ENCODE data around the gene RND3. TPM values are rescaled to one million over a fixed set of nuclear protein-coding genes. Genes with fewer than 3 reads are reported as not detected.

The RND3 gene
- total RNA-seq, 2 experiments from 2014 or later = not detected

DNA sequence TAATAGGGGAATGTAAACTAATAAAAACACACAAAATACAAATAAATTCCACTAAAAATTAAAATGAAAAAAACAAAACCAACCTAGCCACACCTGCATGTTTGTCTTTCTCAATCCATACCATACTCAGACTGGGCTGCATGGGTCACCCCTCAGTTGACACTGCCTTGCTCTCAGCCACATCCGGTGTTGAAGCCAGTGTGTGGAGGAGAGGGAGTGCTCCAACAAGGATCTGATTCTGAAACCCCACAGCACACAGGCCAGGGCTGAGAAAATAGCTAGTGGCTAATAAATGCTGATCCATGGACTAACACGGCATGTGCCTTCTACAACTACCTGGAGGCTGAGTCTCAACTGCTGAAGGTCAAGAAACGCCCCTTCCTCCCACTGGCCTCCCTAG is 13.7 kb downstream of the RND3 start:
- no peaks in the 10 kb centered on the region for H3K4me1 Mint-ChIP-seq
- peaks cover 6% of the 10 kb centered on the region for H3K27me3 Mint-ChIP-seq
- H3K27ac Mint-ChIP-seq = no peak overlapping the region
- no peaks in the 10 kb centered on the region for H3K9me3 Mint-ChIP-seq
- no peak overlapping the region for H3K4me3 Mint-ChIP-seq
- no peak for DNase-seq
- no peaks in the 10 kb centered on the region for H3K36me3 Mint-ChIP-seq

DNA sequence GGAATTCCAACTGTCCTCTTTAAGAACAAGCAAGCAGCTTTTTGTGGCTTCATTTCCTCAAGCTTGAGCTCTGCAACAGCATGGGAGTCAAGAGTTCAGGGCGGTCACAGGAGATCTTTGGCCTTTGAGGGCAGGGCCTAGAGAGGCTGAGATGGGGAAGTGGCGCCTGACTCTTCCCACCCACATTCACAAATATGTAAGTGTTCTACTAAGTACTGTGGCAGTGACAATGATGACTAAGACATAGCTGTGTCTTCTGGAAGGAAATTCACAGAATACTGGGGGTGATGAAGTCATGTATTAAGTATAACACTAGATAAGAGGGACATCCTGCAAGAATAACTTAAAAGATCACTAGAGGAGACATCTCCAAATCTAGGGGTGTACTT is 15.0 kb downstream of the RND3 start:
- Mint-ChIP-seq H3K27ac (no peak overlapping the region), H3K36me3 (no peaks in the 10 kb centered on the region), H3K4me3 (no peak overlapping the region), H3K4me1 (no peaks in the 10 kb centered on the region), H3K27me3 (peaks cover 6% of the 10 kb centered on the region), H3K9me3 (no peaks in the 10 kb centered on the region)
- no peak for DNase-seq

DNA sequence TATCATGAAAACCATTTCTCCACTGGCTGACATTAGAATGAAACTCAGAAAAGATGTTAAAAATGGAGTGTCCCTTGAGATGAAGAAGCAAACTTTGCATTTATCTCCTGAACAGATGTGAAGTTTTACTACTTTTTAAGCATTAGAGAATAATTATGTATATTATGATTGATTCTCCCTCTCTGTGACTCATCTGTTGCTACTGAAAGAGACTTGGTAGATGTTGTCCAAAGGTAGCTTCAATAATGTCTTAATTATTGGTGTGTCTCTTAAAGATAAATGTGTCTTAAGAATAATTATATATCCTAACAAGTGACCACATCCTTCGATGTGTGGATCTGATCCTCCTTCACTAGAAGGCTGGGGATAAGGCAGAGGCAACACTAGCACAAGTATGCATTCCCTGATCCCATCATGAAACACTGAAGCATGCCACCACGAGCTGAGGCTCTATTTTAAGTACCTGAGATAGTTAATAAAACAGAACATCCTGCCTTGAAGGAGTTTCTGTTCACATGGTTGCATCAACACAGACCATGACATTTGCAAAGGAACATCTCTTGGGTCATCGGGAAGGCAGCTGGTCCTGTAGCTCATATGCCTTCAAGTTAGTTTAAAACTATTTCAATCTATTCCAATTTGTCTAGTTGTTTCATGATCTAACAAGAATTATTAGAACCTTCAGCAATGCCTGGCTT is 15.5 kb downstream of the RND3 start:
- H3K9me3 Mint-ChIP-seq = no peaks in the 10 kb centered on the region
- no peaks in the 10 kb centered on the region for H3K36me3 Mint-ChIP-seq
- no peak for DNase-seq
- no peak overlapping the region for H3K4me3 Mint-ChIP-seq
- H3K27ac Mint-ChIP-seq = no peak overlapping the region
- H3K4me1 Mint-ChIP-seq = no peaks in the 10 kb centered on the region
- H3K27me3 Mint-ChIP-seq = peaks cover 6% of the 10 kb centered on the region

DNA sequence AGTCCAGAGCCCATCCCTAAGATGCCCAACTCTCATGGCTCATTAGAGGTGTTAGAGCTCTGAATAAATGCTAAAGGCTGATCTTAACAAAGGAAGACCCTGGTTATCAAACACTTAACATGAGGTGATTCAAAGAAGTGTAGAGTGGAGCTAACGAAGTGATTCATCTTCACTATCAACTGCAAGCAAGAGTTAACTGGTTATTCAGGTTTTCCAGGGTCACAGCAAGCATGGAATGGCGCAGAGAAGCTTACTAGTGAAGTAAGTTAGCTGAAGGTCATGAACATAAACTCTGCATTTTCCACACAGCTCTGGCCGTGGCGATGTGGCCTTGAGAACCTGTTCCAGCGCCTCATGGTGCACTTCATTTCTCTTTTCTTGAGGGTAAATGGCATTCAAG is 17.0 kb downstream of the RND3 start:
- Mint-ChIP-seq H3K36me3 (no peaks in the 10 kb centered on the region), H3K4me3 (no peak overlapping the region), H3K9me3 (no peaks in the 10 kb centered on the region), H3K4me1 (no peaks in the 10 kb centered on the region), H3K27me3 (peaks cover 6% of the 10 kb centered on the region), H3K27ac (no peak overlapping the region)
- no peak for DNase-seq

DNA sequence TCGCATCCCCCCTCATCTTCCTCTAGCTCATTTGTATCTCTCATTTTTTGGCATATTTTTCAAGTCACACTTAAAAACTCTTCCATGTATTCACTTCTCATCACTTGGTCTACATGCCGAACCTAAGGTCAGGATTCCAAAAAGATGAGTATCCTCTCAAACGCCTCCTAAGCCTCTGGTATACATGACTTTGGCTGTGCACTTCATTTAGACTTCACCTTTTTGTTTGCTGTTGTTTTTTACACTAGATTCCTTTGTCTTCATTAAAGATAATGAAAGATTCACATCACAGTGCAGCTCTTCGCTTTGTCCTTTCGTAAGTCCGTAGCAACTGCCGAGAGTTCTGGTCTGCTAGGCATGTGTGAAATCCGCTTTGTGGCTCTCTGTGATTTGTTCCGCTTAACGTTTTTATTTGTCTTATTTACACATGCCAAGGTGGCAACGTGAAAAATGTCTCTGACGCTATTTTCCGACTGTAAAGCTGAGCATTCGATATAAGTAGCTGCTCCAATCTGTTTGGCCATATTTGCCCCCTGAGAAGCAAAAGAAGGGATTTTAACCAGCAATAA is 17.7 kb downstream of the RND3 start:
- H3K4me1 Mint-ChIP-seq = no peaks in the 10 kb centered on the region
- H3K36me3 Mint-ChIP-seq = no peaks in the 10 kb centered on the region
- peaks cover 6% of the 10 kb centered on the region for H3K27me3 Mint-ChIP-seq
- H3K9me3 Mint-ChIP-seq = no peaks in the 10 kb centered on the region
- DNase-seq = no peak
- H3K27ac Mint-ChIP-seq = no peak overlapping the region
- H3K4me3 Mint-ChIP-seq = no peak overlapping the region

DNA sequence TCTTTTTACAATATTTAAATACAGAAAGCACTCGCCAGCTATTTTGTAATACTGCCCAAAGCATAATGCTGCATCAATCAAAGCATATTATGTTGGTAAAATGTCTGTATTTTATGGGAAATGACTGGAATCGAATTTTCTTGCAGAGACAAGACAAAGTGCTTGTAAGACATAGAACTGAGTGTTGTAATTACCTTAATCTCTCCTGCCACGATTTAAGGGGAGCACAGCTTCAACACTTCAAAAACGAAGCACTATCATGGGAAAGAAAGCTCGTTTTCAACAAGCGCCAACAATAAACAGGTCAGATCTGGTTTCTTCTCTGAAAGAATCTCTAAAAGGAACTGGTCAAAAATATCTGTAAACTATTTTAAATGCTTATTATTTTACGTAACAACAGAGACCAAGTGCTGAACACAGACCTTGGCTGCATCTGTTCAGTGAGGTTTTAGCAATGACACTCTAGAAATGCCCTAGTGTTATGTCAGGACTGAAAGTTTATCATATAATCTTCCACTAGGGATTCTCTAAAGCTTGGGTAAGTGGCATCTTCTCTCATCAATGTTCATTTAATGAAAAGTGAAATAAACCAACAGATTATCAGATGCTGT is 19.0 kb downstream of the RND3 start:
- H3K27ac Mint-ChIP-seq = no peak overlapping the region
- no peaks in the 10 kb centered on the region for H3K4me1 Mint-ChIP-seq
- peaks cover 3% of the 10 kb centered on the region for H3K27me3 Mint-ChIP-seq
- no peak overlapping the region for H3K4me3 Mint-ChIP-seq
- no peaks in the 10 kb centered on the region for H3K9me3 Mint-ChIP-seq
- H3K36me3 Mint-ChIP-seq = no peaks in the 10 kb centered on the region
- DNase-seq = no peak

DNA sequence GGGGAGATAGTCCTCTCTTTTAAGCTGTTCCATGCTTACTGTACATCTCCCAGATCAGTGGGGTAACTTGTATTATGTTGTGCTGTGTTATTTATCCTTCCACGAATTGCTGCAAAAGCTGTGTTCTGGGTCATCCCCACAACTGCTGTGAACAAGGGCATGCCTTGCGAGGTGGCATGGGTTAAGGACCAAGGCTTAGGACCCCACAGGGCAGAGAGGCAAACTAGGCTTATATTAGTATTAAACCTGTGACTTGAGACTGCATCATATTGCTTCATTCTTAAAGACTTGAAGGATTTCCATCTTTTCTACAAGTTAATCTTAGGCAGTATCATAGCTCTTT is 19.9 kb downstream of the RND3 start:
- no peak overlapping the region for H3K4me3 Mint-ChIP-seq
- H3K27ac Mint-ChIP-seq = no peak overlapping the region
- H3K4me1 Mint-ChIP-seq = no peaks in the 10 kb centered on the region
- H3K9me3 Mint-ChIP-seq = no peaks in the 10 kb centered on the region
- no peak for DNase-seq
- no peaks in the 10 kb centered on the region for H3K27me3 Mint-ChIP-seq
- no peaks in the 10 kb centered on the region for H3K36me3 Mint-ChIP-seq

DNA sequence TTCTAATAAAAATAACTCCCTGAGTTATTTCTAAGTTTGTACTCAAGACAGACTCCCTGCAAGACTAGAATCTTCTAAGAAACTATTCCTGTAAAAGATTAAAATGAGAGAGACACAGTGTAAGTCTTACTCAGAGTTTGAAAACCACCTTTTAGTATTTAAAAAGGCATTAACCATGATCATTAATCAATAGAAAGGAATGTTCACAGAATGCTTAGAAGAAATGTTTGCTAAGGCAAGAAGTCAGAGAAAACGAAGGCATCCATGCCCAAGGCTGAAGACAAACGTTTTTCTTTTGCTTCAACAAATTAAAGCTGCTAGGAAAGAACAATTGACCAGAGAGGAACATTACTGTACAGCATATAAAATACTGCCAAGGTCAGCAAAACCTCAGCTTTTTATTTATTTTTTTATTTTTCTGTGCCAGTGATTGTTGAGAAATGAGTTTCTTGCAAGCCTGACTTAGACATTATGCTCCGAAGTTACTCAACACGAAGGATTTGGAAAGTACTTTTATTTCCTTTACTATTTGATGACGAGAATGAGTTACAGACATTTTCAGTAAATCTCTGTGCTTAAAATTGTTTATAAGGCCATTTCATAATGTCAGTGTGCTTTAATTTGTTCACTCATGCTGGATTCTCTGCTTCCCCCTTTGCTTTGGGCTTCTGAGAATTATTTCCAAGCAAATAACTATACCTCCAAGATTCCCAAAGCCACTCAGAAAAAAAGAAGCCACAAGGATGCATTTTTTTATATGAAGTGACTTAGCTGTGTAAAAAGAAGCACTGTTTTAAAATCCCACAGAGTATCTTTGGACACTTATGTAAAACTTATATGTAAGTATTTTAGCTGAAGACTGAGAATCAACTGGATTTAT is 20.5 kb downstream of the RND3 start:
- H3K4me3 Mint-ChIP-seq = no peak overlapping the region
- DNase-seq = no peak
- no peaks in the 10 kb centered on the region for H3K36me3 Mint-ChIP-seq
- H3K27me3 Mint-ChIP-seq = no peaks in the 10 kb centered on the region
- H3K9me3 Mint-ChIP-seq = no peaks in the 10 kb centered on the region
- no peak overlapping the region for H3K27ac Mint-ChIP-seq
- no peaks in the 10 kb centered on the region for H3K4me1 Mint-ChIP-seq

DNA sequence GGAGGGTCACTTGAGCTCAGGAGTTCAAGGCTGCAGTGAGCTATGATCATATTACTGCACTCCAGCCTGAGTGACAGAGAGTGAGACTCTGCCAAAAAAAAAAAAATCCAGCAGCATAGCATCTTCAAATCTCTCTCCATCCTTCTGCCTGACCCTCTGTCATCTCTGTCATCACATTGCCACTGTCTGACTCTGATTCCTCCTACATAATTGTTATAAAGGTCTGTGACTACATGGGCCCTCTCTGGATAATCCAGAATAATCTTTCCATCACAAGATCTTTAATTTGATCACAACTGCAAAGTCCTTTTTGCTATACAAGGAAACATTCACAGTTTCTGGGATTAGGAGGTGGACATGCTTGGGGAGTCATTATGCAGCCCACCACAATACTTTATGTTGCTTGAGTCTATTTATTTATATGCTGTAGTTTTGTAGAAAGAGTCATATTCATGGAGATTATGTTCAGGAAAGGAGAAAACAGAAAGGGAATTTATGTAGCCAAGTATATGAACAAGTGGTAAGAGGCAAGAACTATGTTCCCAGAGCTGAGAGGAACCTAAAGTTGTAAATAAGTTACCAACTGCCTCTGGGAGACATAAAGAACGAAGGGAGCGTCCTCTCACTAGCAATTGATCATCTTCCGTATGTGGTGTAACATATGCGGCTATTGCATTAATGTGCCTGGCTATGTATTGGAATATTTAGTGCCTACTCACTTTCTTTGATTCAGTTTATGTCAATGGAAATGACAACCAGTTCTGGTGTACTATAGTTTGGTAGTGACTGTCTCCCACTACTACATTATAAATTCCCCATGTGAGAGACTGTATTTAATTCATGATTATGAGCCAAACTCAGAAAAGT is 21.5 kb downstream of the RND3 start:
- no peaks in the 10 kb centered on the region for H3K9me3 Mint-ChIP-seq
- no peak overlapping the region for H3K4me3 Mint-ChIP-seq
- no peak overlapping the region for H3K27ac Mint-ChIP-seq
- no peaks in the 10 kb centered on the region for H3K36me3 Mint-ChIP-seq
- H3K27me3 Mint-ChIP-seq = no peaks in the 10 kb centered on the region
- no peaks in the 10 kb centered on the region for H3K4me1 Mint-ChIP-seq
- DNase-seq = no peak

DNA sequence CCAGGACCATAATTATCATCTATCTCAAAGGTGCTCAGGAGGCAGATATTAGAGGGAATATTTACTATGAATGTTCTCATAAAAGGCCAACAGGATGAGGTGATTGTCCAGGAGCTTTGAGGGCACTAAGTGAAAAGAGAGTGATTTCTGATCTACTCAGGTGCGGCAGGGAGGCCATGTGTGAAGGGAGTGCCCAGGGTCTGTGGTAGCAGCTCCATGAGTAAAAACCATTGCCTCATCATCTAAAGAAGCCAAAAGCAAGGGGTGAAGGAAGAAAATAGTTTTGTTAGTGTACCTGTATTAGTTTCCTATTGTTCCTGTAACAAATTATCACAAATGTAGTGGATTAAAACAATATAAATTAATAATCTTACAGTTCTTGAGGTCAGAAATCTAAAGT is 22.5 kb downstream of the RND3 start:
- Mint-ChIP-seq H3K27ac (no peak overlapping the region), H3K4me1 (no peaks in the 10 kb centered on the region), H3K27me3 (no peaks in the 10 kb centered on the region), H3K9me3 (no peaks in the 10 kb centered on the region), H3K4me3 (no peak overlapping the region), H3K36me3 (no peaks in the 10 kb centered on the region)
- DNase-seq = no peak

DNA sequence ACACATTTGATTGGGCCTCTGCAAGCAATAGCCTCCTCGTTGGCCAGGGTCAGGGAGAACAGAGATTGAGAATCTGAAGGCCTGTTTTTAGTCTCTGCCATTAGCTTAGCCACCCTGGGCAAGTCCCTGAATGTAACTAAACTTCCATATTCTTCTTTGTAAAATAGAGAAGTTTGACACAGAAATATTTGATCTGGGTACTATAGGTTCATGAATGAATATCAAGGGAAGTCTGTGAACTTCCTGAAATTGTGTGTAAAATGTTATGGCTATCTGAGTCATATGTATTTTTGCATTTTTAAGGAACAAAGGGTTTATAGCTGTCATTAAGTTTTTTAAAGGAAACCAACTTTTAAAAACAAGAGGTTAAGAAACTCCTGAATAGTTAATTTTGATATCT is 23.2 kb downstream of the RND3 start:
- no peak overlapping the region for H3K4me3 Mint-ChIP-seq
- no peak for DNase-seq
- no peaks in the 10 kb centered on the region for H3K9me3 Mint-ChIP-seq
- H3K36me3 Mint-ChIP-seq = no peaks in the 10 kb centered on the region
- H3K27ac Mint-ChIP-seq = no peak overlapping the region
- no peaks in the 10 kb centered on the region for H3K27me3 Mint-ChIP-seq
- no peaks in the 10 kb centered on the region for H3K4me1 Mint-ChIP-seq

DNA sequence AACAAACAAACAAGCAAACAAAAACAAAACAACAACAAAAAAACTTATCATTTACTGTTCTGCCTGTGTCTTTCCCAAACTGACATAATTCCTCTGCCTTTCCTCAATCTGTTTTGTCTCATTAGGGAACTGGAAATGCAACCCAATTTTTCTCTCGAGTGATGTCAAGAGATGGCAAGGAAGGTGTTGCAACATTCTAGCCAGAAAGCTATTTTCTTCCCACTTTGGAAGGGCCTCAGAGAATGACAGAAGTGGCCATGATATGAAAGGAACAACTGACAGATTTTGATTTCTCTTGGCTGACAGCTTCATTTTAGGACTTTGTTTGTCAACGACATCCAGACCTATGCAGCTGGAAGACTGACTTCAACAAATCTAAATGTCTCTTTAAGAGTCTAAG is 24.7 kb downstream of the RND3 start:
- no peak for DNase-seq
- Mint-ChIP-seq H3K27me3 (no peaks in the 10 kb centered on the region), H3K9me3 (no peaks in the 10 kb centered on the region), H3K36me3 (no peaks in the 10 kb centered on the region), H3K27ac (no peak overlapping the region), H3K4me1 (no peaks in the 10 kb centered on the region), H3K4me3 (no peak overlapping the region)

DNA sequence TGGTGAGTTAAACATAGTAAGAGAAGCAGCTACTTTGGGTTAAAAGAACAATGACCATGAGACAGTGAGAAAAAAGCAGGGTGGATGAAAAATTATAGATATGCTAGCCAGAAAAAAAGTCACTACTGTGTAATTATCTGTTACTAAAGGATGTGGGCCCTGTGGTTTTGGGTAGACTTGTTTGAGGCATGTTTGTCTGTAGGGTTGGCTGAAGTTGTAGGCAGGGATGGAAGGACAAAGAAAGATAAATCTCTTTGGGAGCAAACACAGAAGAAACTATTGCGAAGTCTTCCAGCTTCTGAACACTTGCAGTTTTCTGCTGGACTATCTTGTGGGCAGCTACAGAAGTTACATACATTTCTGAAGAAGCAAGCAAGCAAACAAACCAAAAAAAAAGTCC is 28.2 kb downstream of the RND3 start:
- Mint-ChIP-seq H3K4me3 (no peak overlapping the region), H3K9me3 (no peaks in the 10 kb centered on the region), H3K27ac (no peak overlapping the region)

DNA sequence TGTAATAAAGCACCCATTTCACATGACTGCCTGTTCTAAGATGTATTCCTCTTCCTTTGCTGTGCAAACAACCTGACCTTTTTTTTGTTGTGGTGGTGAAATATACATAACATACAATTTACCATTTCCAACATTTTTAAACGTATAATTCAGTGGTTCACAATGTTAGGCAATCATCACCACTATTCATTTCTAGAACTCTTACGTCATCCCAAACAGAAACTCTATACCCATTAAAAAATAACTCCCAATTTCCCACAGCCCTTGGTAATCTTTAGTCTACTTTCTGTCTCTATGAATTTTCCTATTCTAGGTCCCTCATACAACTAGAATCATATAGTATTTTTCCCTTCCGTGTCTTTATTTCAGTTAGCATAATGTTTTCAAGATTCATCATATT is 36.7 kb downstream of the RND3 start:
- Mint-ChIP-seq H3K36me3 (no peaks in the 10 kb centered on the region), H3K4me1 (no peaks in the 10 kb centered on the region), H3K4me3 (no peak overlapping the region), H3K27me3 (no peaks in the 10 kb centered on the region), H3K27ac (no peak overlapping the region), H3K9me3 (no peaks in the 10 kb centered on the region)
- no peak for DNase-seq

More for the DNA sequence above, 28.2 kb downstream of the RND3 start:
- DNase-seq = no peak
- no peaks in the 10 kb centered on the region for H3K36me3 Mint-ChIP-seq
- no peaks in the 10 kb centered on the region for H3K27me3 Mint-ChIP-seq
- no peaks in the 10 kb centered on the region for H3K4me1 Mint-ChIP-seq

DNA sequence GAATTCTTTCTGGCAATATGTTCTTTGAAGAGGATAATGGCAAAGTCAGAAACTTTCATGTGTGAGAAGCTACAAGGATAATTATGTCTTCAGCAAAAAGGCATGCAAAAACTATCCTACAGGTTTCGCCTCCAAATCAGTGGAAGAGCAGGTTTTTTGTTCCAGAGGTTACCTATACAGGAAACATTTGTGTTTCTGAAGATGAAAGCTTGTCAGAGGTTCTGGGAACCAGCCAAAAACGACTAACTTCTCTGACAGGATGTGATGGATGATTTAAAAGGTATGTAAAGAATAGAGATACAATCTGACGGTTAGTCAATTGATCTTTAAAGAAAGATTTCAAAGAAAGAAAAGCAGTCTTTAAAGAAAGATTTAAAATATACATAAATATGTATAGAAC is 37.6 kb downstream of the RND3 start:
- Mint-ChIP-seq H3K36me3 (no peaks in the 10 kb centered on the region), H3K4me3 (no peak overlapping the region), H3K9me3 (no peaks in the 10 kb centered on the region), H3K27me3 (no peaks in the 10 kb centered on the region), H3K4me1 (no peaks in the 10 kb centered on the region), H3K27ac (no peak overlapping the region)
- no peak for DNase-seq
